SK-N-SH (cell line): ENCODE results near the gene PITPNM1. TPM values are rescaled to one million over a fixed set of nuclear protein-coding genes. Genes with fewer than 3 reads are reported as not detected.
"Not testable (repeated sequence)": the region's sequence is repeated elsewhere in the genome, so short reads cannot be mapped to it uniquely, and the experiment has no call there.

Source experiments
- CTCF ChIA-PET: fragments of 300-600, 350-600 bp; formaldehyde crosslinking; extraction: SDS; loops from one replicate; lab custom pipeline; 2021; lab: Yijun Ruan, JAX
- POLR2A ChIA-PET: fragments of 350-600 bp; sonication (Branson Sonifier 250); formaldehyde crosslinking; extraction: SDS; loops from one replicate; lab custom pipeline; 2020; ENCODE audit warnings: antibody characterized with exemption, inconsistent platforms; lab: Yijun Ruan, JAX
- DNase-seq: peaks from one replicate; pipeline ENCODE4 v3.0.0; 2012
- H2AFZ ChIP-seq: fragments of 200-600 bp; sonication (generic); 2 replicates; pipeline ENCODE4 v1.8.1; 2016; ENCODE audit warnings: antibody characterized with exemption, mild to moderate bottlenecking, low read depth
- H3F3A ChIP-seq: fragments of 200-600 bp; sonication (generic); replicated peaks from 2 replicates; pipeline ENCODE3; 2016; ENCODE audit warnings: antibody characterized with exemption, mild to moderate bottlenecking; ENCODE audit not compliant: insufficient read depth
- H3K27ac ChIP-seq, 2 experiments: fragments of 200-500 bp in 1 of 2; fragments of 200-600 bp in 1 of 2; sonication (Bioruptor generic) in 1 of 2; sonication (generic), shearing (Covaris generic) in 1 of 2; 2 replicates each; pipeline versions ENCODE4 v1.5.1 to v1.6.1; 2014 to 2016; ENCODE audit warnings: low read depth in 2 of 2, inconsistent platforms in 1 of 2, low read length in 1 of 2, mild to moderate bottlenecking in 1 of 2, mixed read lengths in 1 of 2
- H3K27me3 ChIP-seq: fragments of 200-600 bp; sonication (generic), shearing (Covaris generic); 2 replicates; pipeline ENCODE4 v1.6.1; 2016; ENCODE audit warnings: mixed run types; ENCODE audit not compliant: insufficient read depth
- H3K36me3 ChIP-seq, 2 experiments: fragments of 200-500 bp in 1 of 2; fragments of 200-600 bp in 1 of 2; sonication (Bioruptor generic) in 1 of 2; sonication (generic) in 1 of 2; replicated peaks in 1 of 2; 2 replicates each; pipeline versions ENCODE3 to v1.5.1; 2014 to 2016; ENCODE audit warnings: low read length in 1 of 2, mild to moderate bottlenecking in 1 of 2; ENCODE audit not compliant: insufficient read depth in 2 of 2, control insufficient read depth in 1 of 2
- H3K4me1 ChIP-seq, 2 experiments: fragments of 200-500 bp in 1 of 2; fragments of 200-600 bp in 1 of 2; sonication (Bioruptor generic) in 1 of 2; sonication (generic), shearing (Covaris generic) in 1 of 2; 2 replicates each; pipeline versions ENCODE4 v1.5.1 to v1.6.1; 2014 to 2016; ENCODE audit warnings: low read depth in 1 of 2, low read length in 1 of 2, mixed run types in 1 of 2; ENCODE audit not compliant: insufficient read depth in 2 of 2, control insufficient read depth in 1 of 2
- H3K4me2 ChIP-seq: fragments of 200-600 bp; sonication (generic), shearing (Covaris generic); 2 replicates; pipeline ENCODE4 v1.6.1; 2017; ENCODE audit warnings: mixed run types
- H3K4me3 ChIP-seq, 2 experiments: fragments of 200-500 bp in 1 of 2; fragments of 200-600 bp in 1 of 2; sonication (Bioruptor generic) in 1 of 2; sonication (generic), shearing (Covaris generic) in 1 of 2; 2 replicates each; pipeline versions ENCODE4 v1.5.1 to v1.8.1; 2014 to 2016; ENCODE audit warnings: low read depth in 2 of 2, inconsistent platforms in 1 of 2, low read length in 1 of 2, mild to moderate bottlenecking in 1 of 2, mixed read lengths in 1 of 2, moderate library complexity in 1 of 2
- H3K79me2 ChIP-seq: fragments of 200-600 bp; sonication (generic); 2 replicates; pipeline ENCODE4 v1.8.1; 2017; ENCODE audit warnings: mild to moderate bottlenecking; ENCODE audit not compliant: insufficient read depth
- H3K9ac ChIP-seq: fragments of 200-600 bp; sonication (generic); 2 replicates; pipeline ENCODE4 v1.6.1; 2017; ENCODE audit warnings: mixed run types
- H3K9me2 ChIP-seq: fragments of 200-600 bp; sonication (generic); 2 replicates; pipeline ENCODE4 v1.6.1; 2017; ENCODE audit warnings: mixed run types
- H3K9me3 ChIP-seq: fragments of 200-600 bp; sonication (generic); 2 replicates; pipeline ENCODE4 v1.6.1; 2017; ENCODE audit warnings: mixed run types, mild to moderate bottlenecking, moderate library complexity
- H4K20me1 ChIP-seq: fragments of 200-600 bp; sonication (generic); 2 replicates; pipeline ENCODE4 v1.6.1; 2017; ENCODE audit warnings: mild to moderate bottlenecking, mixed run types; ENCODE audit not compliant: insufficient read depth
- FOXM1 ChIP-seq: IDR thresholded peaks from 2 replicates; pipeline ENCODE4 v1.4.0; 2012; ENCODE audit warnings: low read depth, mild to moderate bottlenecking
- IRF3 ChIP-seq: fragments of 150-350 bp; IDR thresholded peaks from 2 replicates; pipeline ENCODE4 v1.6.1; 2016; ENCODE audit warnings: mild to moderate bottlenecking, low read depth, low read length
- RFX5 ChIP-seq: IDR thresholded peaks from 2 replicates; pipeline ENCODE4 v1.6.1; 2012; ENCODE audit warnings: mild to moderate bottlenecking, improper control_type of control experiment, low read length
- SIN3A ChIP-seq: IDR thresholded peaks from 2 replicates; pipeline ENCODE4 v1.6.1; 2012; ENCODE audit warnings: low read depth, mild to moderate bottlenecking, low read length, moderate library complexity, borderline replicate concordance
- TEAD4 ChIP-seq: IDR thresholded peaks from 2 replicates; pipeline ENCODE4 v1.4.0; 2012; ENCODE audit warnings: mild to moderate bottlenecking, borderline replicate concordance; ENCODE audit not compliant: insufficient read depth
- ZBTB33 ChIP-seq: IDR thresholded peaks from 2 replicates; pipeline ENCODE4 v1.4.0; 2012; ENCODE audit warnings: low read depth, borderline replicate concordance
- WGBS: methylation state at CpG from one replicate; pipeline ENCODE4 v1.1.6; 2017; ENCODE audit warnings: low lambda C conversion rate; 5-methylcytosine and 5-hydroxymethylcytosine counted together
- polyA plus RNA-seq, 3 experiments: library from polyadenylated mRNA; depleted of rRNA; stranded (reverse); fragments of >200 nt; gene quantifications; 2 replicates each; pipeline ENCODE4 v1.2.3, GENCODE V29; 2012

PITPNM1 gene
- polyA plus RNA-seq (2012; rRNA removed), result 24.2 and 24.4 TPM in 2 replicates
- 6.8 and 11.2 TPM in 2 replicates for polyA plus RNA-seq (2012; cell fraction: cytosol; rRNA removed)
- 85.1 and 94.3 TPM in 2 replicates for polyA plus RNA-seq (2012; cell fraction: nucleus; rRNA removed)

GRCh38 chr11:67504950-67505581 lies at the start of gene PITPNM1:
Gene PITPNM1, minus strand, starts transcription at chr11:67505363. Its CDS starts 1,183 bp downstream, at chr11:67504180.
- Histone ChIP-seq H3K79me2 (peaks cover 29% of the 10 kb centered on the region), H4K20me1 (peaks cover 13% of the 10 kb centered on the region), H3K4me2 (peak within 1 kb of the TSS; percentile 95), H3K9ac (peak within 1 kb of the TSS; percentile 82), H3K9me2 (no peaks in the 10 kb centered on the region), H2AFZ (no peak within 1 kb of the TSS), H3K27ac (peak within 1 kb of the TSS; percentile 80 to 87), H3F3A (peaks cover 24% of the 10 kb centered on the region), H3K27me3 (no peaks in the 10 kb centered on the region), H3K4me3 (peak within 1 kb of the TSS; percentile 80 to 88), H3K4me1 (peaks cover 10 to 36% of the 10 kb centered on the region in 2 experiments), H3K9me3 (no peaks in the 10 kb centered on the region), H3K36me3 (peaks cover 10 to 19% of the 10 kb centered on the region in 2 experiments)
- CTCF ChIA-PET, result interaction anchor here (0.6 to 1.2 kb wide), 10 partner anchors 9 to 811 kb away, joined by 3 to 5 read pairs (median 3); partner anchors contain the start of gene PPP1CA
- 0% methylated on average over 7 of the region's 58 CpGs for WGBS
- DNase-seq, result peak; percentile 86
- POLR2A ChIA-PET, result interaction anchor here (0.7 to 1.0 kb wide), 2 partner anchors 114 to 138 kb away, joined by 3 to 4 read pairs; partner anchors contain the start of gene RAD9A
- no peak for TF ChIP-seq ZBTB33
- TF ChIP-seq RFX5, result no peak
- no peak for TF ChIP-seq TEAD4
- no peak for TF ChIP-seq FOXM1
- no peak for TF ChIP-seq IRF3
- no peak for TF ChIP-seq SIN3A

- H3K4me3 ChIP-seq, CTCF ChIA-PET, H3K9ac ChIP-seq, H3K9me3 ChIP-seq, H3K4me2 ChIP-seq, H3F3A ChIP-seq, H3K9me2 ChIP-seq, H3K36me3 ChIP-seq, H2AFZ ChIP-seq, H3K79me2 ChIP-seq, POLR2A ChIA-PET, H3K4me1 ChIP-seq, DNase-seq, H3K27ac ChIP-seq, H3K27me3 ChIP-seq, H4K20me1 ChIP-seq: not testable (repeated sequence)
Measured at GRCh38 chr11:67551697-67552096, 46.5 kb upstream of the PITPNM1 start.
